Suprapubic skin (tissue), 3 donors: Measurements from ENCODE around the gene CHID1.

Experiments used
- POLR2A ChIP-seq, 2 donors: fragments of 450-650 bp; IDR thresholded peaks; one replicate each; pipeline ENCODE4 v1.6.1; 2017; ENCODE audit warnings: antibody characterized with exemption in 2 of 2, mild to moderate bottlenecking in 2 of 2, moderate library complexity in 2 of 2
- TF ChIP-seq, protein P1 (sequence below), 2 donors: fragments of 200-600 bp in 1 of 2; fragments of 450-650 bp in 1 of 2; sonication (generic) in 1 of 2; IDR thresholded peaks; one replicate each; pipeline ENCODE4 v1.5.1; 2016 to 2019; ENCODE audit warnings: antibody characterized with exemption in 2 of 2, mild to moderate bottlenecking in 1 of 2, moderate library complexity in 1 of 2

DNA sequence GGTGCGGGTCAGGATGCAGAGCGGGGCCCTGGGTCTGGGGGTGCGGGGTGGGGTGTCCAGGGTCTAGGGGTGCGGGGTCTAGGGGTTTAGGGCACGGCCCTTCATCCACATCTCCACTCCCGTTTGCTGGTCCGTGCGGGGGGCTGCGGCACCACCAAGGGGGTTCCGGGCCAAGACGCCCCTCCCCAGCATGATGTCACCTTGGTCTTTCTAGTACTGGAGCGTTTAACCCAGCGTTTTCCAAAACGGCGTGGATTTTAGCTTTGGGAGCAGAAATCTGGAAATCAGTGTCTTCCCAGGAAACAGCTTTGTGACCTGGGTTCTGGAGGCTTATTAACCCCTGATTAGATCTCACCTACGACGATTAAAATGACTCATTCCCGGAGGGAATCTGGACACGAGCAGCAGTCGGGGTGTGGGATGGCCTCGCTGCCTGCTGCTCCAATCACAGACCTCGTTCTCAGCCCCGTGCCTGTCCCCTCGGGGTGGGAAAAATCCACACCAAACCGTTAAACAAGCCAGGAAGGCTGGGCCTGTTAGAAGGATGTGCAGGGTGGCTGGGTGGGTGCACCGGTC lies 15.8 kb upstream of the CHID1 start:
- no peak for TF ChIP-seq POLR2A (IDR thresholded peaks at IDR 0.05)
- TF ChIP-seq, protein P1, sequence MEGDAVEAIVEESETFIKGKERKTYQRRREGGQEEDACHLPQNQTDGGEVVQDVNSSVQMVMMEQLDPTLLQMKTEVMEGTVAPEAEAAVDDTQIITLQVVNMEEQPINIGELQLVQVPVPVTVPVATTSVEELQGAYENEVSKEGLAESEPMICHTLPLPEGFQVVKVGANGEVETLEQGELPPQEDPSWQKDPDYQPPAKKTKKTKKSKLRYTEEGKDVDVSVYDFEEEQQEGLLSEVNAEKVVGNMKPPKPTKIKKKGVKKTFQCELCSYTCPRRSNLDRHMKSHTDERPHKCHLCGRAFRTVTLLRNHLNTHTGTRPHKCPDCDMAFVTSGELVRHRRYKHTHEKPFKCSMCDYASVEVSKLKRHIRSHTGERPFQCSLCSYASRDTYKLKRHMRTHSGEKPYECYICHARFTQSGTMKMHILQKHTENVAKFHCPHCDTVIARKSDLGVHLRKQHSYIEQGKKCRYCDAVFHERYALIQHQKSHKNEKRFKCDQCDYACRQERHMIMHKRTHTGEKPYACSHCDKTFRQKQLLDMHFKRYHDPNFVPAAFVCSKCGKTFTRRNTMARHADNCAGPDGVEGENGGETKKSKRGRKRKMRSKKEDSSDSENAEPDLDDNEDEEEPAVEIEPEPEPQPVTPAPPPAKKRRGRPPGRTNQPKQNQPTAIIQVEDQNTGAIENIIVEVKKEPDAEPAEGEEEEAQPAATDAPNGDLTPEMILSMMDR (IDR thresholded peaks at IDR 0.05) = no peak
